ENCODE results near the gene QSOX2. TPM values are rescaled to one million over a fixed set of nuclear protein-coding genes. Genes with fewer than 3 reads are reported as not detected.
"Not testable (repeated sequence)": the region's sequence is repeated elsewhere in the genome, so short reads cannot be mapped to it uniquely, and the experiment has no call there.

Gene QSOX2
- total RNA-seq, 1 experiment from 2014 or later: 14.8 TPM

DNA sequence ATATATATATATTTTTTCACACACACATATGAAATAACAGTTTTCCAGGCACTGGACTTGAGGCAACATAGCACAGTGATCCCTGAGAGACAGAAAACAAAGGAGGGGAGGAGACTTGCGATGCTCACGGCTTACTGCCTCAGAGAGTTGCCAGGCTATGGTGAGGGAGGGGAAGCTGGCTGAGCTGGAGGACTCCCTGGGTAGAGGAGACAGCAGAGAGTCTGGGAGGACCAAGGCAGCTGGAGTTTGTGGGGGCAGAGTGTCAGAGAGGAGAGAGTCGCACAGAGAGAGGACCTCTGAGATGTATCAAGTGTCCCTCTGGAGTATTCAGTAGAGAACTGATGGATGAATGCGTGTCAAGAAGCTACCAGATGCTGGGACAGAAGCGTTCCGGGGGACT is 23.1 kb upstream of the QSOX2 start:
- DNase-seq (ENCODE audit: low read depth, low spot score): no peak
- in situ Hi-C loops (cut with HindIII; ENCODE audit: low pct_unique_long_range_greater_than_20kb, low sequenced_read_pairs): no loop called here

DNA sequence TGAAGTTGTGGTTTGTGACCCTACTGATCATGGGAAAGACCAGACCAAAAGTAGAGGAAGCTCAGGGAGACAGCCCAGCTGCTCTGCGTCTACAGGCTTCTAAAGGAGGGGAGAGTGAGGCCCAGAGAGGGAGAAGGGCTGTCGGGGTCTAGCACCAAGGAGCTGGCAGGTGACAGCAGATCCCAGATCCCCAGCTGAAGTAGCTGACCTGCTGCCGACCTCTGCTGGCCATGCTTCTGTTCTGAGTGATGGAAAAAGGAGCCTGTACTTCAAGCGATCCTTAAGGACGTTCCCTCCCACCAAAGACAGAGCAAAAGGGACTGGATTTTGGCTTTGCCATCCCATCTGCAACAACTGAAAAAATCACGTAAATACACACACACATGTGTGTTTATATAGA is 22.7 kb upstream of the QSOX2 start:
- DNase-seq (ENCODE audit: low read depth, low spot score): no peak
- in situ Hi-C loops (cut with HindIII; ENCODE audit: low pct_unique_long_range_greater_than_20kb, low sequenced_read_pairs): no loop called here

DNA sequence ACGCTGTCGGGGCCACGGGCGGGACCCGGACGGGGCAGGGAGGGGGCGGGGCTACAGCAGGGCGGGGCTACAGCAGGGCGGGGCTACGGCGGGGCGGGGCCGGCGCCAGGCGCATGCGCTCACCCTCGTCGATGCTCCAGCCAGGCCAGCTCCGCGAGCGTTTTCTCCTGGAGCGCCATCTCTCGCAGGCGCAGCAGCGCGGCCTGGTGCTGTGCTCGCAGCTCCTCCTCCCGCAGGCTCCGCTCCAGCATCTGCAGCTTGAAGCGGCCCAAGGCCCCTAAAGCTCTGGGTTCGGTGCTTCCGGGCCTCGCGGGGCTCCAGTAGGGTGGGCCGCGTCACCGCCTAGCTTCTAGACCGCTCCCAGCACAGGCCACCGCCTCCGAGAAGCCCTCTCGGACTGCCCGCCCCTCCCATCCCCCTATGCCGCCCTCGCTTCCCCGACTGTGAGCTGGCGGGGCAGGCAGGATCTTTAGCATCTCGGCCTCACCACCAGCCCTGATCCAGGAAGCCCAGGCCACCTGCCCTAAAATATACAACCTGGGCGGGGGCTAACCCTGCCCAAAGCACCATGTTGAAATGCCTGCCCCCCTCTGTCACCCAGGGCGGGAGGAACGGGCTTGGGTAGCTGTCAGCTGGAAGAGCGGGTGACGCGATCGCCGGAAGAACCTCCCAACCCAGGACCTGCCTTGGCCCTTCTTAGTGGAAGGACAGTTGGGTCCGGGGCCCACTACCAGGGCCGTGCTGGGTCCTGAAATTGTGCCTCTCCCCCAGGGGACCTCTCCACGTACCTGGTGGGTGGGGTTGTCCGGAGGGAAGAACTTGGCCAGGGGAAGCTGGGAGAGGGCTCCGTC is 21.9 kb upstream of the QSOX2 start:
- peak; percentile 84 for DNase-seq (ENCODE audit: low read depth, low spot score)
- in situ Hi-C loops (cut with HindIII; ENCODE audit: low pct_unique_long_range_greater_than_20kb, low sequenced_read_pairs): no loop called here

DNA sequence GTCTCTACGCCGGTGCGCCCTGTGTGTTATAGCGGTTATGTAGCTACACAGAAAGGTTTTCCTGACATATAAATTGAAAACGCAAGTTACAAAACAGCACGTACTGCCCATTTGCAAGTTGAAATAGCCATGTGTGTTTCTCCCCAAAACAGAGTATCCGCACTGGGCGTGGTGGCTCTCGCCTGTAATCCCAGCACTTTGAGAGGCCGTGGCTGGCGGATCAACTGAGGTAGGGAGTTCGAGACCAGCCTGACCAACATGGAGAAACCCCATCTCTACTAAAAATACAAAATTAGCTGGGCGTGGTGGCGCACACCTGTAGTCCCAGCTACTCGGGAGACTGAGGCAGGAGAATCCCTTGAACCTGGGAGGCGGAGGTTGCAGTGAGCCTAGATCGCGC is 21.0 kb upstream of the QSOX2 start:
- in situ Hi-C loops (cut with HindIII; ENCODE audit: low pct_unique_long_range_greater_than_20kb, low sequenced_read_pairs): not testable (repeated sequence)

DNA sequence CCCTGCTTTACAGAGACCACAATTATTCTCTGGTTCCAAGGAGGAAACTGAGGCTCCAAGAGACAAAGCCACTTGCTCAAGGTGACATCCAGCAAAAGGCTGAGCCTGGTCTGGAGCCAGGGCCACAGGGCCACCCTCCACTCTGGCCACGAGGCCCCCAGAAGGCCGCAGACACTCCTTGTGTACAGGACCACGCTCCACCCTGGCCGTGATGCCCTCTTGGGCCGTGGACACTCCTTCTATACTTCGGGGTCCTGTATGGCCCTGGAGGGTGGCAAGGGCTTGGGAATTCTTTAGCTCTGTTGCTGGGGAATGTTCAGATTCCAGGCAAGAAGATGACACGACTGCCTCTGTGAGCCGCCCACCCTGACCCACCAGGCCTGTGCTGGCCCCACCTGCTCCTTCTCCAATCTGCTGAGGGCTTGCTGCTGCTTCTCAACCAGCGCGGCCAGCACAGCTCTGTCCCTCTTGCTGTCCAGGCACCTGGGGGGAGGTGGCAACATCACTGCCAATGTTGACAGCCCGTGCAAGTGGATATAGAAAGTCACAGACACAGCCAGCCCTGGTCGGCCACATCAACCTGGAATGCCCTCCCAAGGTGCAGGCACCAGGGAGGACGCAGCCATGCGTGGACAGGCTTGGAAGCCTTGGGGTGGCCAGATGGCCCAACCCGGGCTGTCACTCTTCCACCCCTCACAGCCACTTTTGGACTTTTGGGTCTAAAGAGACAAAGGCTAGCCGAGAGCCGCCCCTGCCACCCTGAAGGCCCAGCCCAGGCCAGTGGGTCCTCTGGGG is 20.1 kb upstream of the QSOX2 start:
- no peak for DNase-seq (ENCODE audit: low read depth, low spot score)
- in situ Hi-C loops (cut with HindIII; ENCODE audit: low pct_unique_long_range_greater_than_20kb, low sequenced_read_pairs): no loop called here

More for the DNA sequence above, 21.0 kb upstream of the QSOX2 start:
- DNase-seq (ENCODE audit: low read depth, low spot score): not testable (repeated sequence)

DNA sequence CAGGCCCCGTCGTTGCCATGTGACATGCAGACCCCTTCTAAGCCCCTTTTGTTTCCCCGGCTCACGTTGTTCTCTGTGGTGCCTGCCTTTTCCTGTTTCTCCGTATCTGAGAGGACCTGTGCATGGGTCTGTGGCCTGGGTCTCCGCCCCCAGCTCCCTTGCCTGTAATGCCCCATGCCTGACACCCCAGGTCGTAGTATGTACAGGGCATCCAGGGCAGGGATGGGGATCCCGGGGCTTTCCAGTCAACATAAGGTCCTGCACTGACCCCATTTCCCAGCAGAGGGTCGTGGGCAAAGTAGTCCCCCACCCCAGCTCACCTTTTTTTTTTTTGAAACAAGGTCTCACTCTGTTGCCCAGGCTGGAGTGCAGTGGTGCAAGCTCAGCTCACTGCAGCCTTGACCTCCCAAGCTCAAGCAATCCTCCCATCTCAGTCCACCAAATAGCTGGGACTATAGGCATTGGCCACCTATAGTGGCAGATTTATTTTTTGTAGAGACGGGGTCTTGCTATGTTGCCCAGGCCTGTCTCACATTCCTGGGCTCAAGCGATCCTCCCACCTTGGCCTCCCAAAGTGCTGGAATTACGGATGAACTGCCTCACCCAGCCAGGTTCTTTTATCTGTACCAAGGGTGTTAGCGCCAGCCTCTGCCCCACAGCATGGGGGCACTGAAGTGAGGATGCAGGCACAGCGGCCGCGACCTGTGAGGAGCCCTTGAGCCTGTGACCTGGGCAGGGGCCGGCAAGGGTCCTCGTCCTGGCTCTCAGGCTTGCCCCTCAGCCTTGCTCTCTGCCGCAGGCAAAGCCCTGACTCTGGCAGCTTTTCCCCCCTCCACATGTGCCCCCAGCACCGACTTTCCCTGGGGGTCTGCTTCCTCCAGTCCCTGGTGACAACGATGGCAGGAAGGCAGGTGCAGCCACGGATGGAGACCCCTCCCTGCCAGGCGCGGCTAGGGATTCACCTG is 19.1 kb upstream of the QSOX2 start:
- in situ Hi-C loops (cut with HindIII; ENCODE audit: low pct_unique_long_range_greater_than_20kb, low sequenced_read_pairs): no loop called here
- DNase-seq (ENCODE audit: low read depth, low spot score): no peak

DNA sequence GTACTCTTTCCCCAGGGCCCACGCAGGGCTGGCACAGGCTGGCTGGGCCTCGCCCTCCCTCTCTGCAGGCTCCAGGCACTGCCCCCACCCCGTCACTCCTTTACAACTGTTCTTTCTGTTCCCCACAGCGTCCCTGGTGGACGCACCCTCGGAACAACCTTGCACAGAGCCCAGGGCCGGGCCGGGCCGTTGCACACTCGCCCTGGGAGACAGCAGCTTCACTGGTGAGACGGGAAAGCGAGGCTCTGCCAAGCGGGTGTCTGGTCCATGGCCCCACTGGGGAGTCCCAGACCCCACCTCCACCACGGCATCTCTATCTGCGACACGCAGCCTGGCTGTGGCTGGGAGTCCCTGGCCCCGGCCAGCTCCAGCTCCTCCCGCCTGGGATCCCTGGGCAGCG is 18.4 kb upstream of the QSOX2 start:
- in situ Hi-C loops (cut with HindIII; ENCODE audit: low pct_unique_long_range_greater_than_20kb, low sequenced_read_pairs): no loop called here
- DNase-seq (ENCODE audit: low read depth, low spot score): peak; percentile 32

DNA sequence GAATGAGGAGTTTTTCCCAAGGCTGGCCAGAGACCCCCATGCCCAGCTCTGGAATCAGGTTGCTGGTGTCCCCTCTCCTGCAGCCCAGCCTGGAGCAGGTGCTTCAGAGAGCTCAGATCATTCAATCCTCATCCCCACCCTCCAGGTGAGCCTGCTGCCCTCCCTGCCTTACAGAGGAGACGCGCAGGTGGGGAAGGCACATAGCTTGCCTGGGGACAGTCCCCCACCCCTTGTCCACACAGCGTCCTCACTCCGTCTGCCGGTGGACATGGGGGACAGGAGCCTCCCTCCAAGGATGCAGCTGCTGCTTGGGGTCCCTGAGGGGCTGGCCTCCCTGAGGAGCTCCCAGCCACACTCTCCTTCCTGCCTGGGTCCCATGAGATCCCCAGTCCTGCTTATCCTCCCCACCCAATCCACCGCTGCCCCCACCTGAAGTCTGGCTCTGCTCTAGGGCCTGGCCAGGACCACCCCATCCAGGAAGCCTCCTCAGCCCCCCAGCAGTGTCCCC is 17.1 kb upstream of the QSOX2 start:
- no peak for DNase-seq (ENCODE audit: low read depth, low spot score)
- in situ Hi-C loops (cut with HindIII; ENCODE audit: low pct_unique_long_range_greater_than_20kb, low sequenced_read_pairs): no loop called here

DNA sequence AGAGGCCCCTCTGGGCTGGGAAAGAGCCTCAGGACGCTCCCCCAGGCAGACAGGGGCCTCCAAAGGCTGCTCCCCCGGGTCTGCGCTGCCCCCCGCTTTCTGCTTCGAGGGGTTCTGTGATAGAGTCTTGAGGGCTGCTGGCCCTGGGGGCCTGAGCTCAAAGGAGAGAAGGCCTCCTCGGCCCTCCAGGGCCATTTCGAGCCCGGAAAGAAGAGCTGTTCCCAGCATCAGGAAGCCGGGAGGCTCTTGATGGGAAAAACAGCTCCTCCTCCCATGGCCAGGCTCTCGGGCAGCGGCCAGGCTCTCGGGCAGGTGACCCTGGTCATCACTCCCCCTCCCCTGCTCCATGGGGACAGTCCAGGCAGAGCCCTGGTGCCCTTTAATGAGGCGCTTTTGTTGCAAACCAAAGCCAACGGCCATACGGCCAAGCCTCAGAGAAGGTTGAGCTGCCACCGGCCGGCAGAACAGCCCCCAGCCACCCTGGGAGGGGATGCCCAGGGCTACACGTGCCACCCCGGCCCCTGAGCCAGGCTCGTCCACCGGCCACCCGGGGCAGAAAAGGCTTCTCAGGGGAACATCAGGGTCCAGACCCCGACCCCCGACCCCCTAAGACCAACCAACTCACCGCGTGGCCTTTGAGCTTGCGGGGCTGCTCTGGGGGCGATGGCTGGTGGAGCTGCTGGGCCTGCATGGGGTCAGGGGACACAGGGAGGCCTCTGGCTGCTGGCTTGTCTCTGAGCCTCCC is 16.2 kb upstream of the QSOX2 start:
- in situ Hi-C loops (cut with HindIII; ENCODE audit: low pct_unique_long_range_greater_than_20kb, low sequenced_read_pairs): no loop called here
- DNase-seq (ENCODE audit: low read depth, low spot score): no peak

DNA sequence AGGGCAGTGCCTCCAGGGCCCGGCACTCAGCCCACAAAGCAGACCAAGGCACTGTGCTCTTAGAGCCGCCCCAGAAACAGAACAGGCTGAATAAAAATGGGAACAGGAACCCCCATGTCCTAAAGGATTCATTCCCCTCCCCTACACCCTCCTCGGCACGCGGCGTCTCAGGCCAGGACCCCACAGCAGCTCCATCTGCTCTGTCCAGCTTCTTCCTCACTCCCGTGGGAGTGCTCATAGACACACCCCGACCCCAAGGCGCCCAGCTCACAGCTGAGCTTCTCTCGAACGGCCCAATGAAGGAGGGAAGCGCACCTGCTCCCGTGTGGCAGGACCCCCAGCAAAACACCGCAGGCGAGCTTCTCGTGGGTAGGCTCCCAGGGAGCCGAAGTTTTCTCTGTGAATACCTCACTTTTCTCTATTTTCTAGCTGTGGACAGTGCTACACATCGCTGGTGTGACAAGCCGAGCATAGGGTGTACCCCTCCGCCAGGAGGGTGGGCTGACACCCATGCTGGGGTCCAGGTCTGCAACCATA is 15.4 kb upstream of the QSOX2 start:
- DNase-seq (ENCODE audit: low read depth, low spot score): no peak
- in situ Hi-C loops (cut with HindIII; ENCODE audit: low pct_unique_long_range_greater_than_20kb, low sequenced_read_pairs): no loop called here

DNA sequence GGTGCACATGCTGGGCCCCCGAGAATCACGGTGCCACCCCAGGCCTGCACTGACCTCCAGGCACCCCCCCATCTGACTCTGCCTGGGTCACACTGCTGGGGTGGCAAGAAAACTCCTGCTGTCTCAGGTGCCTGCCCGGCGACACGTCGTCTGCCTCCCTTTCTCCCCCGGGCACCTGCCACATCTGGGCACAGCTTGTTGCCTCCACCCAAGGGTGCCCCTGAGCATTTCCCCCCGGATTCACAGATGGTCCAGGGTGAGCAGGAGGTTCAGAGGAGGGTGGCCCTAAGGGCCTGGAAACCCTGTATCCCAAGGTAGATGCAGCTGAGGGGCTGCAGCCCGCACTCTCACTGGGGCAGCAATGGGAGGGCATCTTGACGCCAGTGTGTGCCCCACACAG is 14.9 kb upstream of the QSOX2 start:
- no peak for DNase-seq (ENCODE audit: low read depth, low spot score)
- in situ Hi-C loops (cut with HindIII; ENCODE audit: low pct_unique_long_range_greater_than_20kb, low sequenced_read_pairs): no loop called here

DNA sequence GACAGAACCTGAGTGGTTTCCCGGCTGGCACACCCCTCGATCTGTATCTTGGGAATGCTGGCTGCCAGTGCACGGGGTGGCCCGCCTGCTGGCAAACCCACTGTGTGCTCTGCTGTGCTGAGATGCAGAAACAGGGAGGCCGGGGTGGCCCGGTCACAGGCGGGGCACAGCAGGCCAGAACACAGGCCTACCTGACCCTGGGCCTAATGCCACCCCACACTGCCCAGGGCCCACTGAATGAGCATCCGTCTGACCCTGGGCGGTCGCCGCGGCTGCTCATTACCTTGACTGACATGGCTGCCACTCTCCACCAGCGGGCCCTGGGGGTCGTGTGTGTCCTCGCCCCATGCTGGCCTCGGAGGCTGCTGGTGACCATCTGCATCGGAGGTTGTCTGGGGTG is 14.2 kb upstream of the QSOX2 start:
- in situ Hi-C loops (cut with HindIII; ENCODE audit: low pct_unique_long_range_greater_than_20kb, low sequenced_read_pairs): no loop called here
- DNase-seq (ENCODE audit: low read depth, low spot score): no peak

DNA sequence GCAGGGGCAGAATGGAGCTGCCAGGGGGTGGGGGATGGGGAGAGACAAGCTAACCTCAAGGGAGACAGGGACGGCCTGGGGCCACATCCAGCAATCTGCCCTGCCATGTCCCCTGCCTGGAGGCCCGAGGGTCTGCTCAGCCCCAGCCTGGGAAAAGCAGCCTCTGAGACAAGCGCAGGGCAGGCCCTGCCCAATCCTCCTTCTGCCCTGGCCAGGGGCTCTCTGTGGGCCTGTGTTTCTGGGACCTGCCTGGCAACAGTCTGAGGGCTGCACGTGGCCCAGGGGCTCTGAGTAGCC is 13.9 kb upstream of the QSOX2 start:
- no peak for DNase-seq (ENCODE audit: low read depth, low spot score)
- in situ Hi-C loops (cut with HindIII; ENCODE audit: low pct_unique_long_range_greater_than_20kb, low sequenced_read_pairs): no loop called here

DNA sequence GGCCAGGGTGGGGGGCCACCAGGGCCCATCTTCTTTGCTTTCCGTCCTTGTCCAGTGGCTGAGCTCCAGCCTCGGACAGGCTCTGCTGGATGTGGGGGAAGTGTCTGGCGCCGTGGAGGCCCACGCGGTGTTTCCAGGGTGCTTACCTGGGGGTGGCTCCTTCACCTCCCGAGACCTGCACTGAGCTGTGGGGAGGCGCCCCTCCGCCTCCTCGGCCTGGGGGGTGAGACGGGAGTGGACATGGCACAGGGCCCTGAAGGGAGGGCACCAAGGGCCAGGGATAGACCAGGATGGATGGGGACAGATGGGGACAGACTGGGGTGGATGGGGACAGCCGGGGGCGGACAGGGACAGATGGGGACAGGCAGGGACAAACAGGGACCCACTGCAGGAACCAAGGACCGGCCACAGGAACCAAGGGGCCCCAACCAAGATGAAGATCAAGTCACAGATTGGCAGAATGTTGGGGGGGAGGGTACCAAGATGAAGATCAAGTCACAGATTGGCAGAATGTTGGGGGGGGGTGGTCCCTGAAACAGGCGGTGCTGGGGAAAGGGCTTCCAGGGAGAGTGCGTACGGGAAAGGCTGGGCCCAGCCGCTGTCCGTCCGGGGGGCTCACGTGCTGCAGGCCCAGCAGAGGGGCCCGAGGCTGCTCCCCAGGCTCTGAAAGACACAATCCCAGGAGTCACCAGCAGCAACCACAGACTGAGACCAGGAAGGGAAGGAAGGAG is 13.3 kb upstream of the QSOX2 start:
- in situ Hi-C loops (cut with HindIII; ENCODE audit: low pct_unique_long_range_greater_than_20kb, low sequenced_read_pairs): no loop called here
- DNase-seq (ENCODE audit: low read depth, low spot score): no peak

DNA sequence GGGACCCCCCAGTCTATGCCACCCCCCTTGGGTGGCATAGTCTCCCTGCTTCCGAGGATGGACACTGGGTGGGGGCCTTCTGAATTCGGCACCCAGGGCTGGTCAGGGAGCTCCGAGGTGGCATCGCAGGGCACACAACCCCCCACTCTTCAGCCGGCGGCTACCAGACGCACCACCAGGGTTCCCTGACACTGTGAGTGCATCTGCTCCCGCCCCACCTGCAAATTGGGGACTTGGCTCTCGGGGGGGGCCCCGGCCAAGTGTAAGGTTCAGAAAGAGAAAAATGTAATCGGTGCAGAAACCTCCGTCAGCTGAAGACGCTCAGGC is 12.7 kb upstream of the QSOX2 start:
- DNase-seq (ENCODE audit: low read depth, low spot score): no peak
- in situ Hi-C loops (cut with HindIII; ENCODE audit: low pct_unique_long_range_greater_than_20kb, low sequenced_read_pairs): no loop called here

DNA sequence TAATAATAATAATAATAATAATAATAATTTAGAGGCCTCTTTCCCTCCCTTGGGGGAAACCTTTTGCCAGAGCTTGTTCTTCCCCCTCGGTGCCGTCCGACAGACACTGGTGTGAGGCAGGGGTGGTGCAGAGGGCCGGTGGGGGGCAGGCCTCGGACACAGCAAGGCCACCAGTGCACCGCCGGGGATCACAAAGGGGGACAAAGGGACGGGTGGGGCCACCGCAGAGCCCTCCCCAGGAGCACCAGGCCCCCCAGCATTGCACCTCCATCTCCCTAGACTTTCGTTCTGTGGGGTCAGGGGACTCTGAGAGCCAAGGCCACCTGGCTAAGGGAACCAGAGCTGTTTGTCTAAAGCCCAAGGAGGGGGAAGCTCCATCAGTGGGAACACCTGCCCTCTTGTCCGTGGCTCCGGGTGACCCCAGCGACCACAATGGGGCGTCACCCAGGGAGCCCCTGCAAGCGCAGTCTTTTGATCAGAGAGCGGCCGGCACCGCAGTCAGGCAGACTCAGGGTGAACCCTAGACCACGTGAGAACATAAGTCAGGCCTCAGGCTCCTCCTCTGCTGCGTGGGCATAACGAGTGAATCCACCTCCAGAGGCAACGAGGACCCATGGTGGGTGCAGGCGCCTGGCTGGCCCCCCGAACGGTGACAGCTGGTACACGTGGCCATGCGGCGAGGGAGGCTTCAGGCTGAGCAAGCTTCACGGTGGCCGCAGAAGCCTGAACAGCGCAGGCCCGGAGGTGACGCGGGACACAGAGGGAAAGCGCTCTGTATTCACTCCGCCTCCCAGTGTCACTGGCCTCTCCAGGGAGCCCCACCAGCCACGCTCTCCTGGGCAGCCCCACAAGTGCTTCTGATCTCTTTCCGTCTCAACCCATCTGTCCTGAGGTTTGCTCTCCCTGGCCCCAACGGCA is 12.0 kb upstream of the QSOX2 start:
- in situ Hi-C loops (cut with HindIII; ENCODE audit: low pct_unique_long_range_greater_than_20kb, low sequenced_read_pairs): no loop called here
- DNase-seq (ENCODE audit: low read depth, low spot score): no peak

All from SK-MEL-5 (cell line).